Thyroid gland (tissue), 4 donors: Measurements from ENCODE around the gene TGFB1I1.

Source experiments
- CTCF ChIP-seq, 6 experiments: fragments of 200-600 bp in 3 of 6; fragments of 450-650 bp in 3 of 6; sonication (generic) in 3 of 6; IDR thresholded peaks; one replicate each; pipeline ENCODE4 v1.5.1; 2016 to 2019; ENCODE audit warnings: antibody characterized with exemption in 6 of 6, mild to moderate bottlenecking in 2 of 6, inconsistent platforms in 1 of 6, moderate library complexity in 1 of 6
- POLR2A ChIP-seq, 2 donors: fragments of 450-650 bp; IDR thresholded peaks; one replicate each; pipeline ENCODE4 v1.6.1; 2017; ENCODE audit warnings: antibody characterized with exemption in 2 of 2, mild to moderate bottlenecking in 2 of 2, moderate library complexity in 1 of 2

DNA sequence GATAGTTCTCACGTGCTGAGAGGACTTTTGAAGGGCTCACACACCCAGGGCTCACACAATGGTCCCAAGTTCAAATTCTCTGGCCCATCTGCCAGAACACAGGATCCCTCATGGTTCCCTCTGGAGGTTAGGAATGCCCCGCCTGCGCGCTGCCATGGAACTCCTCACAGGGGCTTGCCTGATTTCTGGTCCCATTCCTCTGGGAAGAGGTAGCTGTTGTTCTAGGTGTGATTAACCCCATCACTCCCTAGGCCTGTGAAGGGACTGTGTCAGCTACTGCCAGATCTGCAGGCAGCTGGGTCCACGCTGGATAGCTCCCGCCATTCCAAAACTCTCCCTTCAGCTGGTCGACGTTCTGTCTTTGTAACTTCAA lies 15.0 kb upstream of the TGFB1I1 start:
- TF ChIP-seq POLR2A (IDR thresholded peaks at IDR 0.05): no peak
- TF ChIP-seq CTCF (IDR thresholded peaks at IDR 0.05): no peak
